ENCODE measurements around the gene MEAK7. TPM values are rescaled to one million over a fixed set of nuclear protein-coding genes. Genes with fewer than 3 reads are reported as not detected.

Gene MEAK7
- total RNA-seq, 4 donors from 2014 or later, result 9.2 to 15.9 (median 14.3) TPM

GRCh38 chr16:84501077-84501735, 3.3 kb downstream of the MEAK7 start:
- H3K27me3 ChIP-seq, result no peaks in the 10 kb centered on the region
- H3K4me1 ChIP-seq, result peaks cover 0 to 26% (median 13%) of the 10 kb centered on the region in 4 donors
- no peak for TF ChIP-seq CTCF (IDR thresholded peaks at IDR 0.05)
- no peak for TF ChIP-seq POLR2A (IDR thresholded peaks at IDR 0.05)
- TF ChIP-seq EP300 (IDR thresholded peaks at IDR 0.05), result no peak
- no peak overlapping the region for H3K4me3 ChIP-seq
- H3K27ac ChIP-seq, result no peak overlapping the region
- no peaks in the 10 kb centered on the region for H3K9me3 ChIP-seq
- WGBS, 2 donors, result 88 to 94% methylated on average over 12 of the region's 12 CpGs
- peaks cover 0 to 62% (median 0%) of the 10 kb centered on the region in 3 donors for H3K36me3 ChIP-seq
- no peak for DNase-seq (ENCODE audit: low spot score in 2 of 2)

GRCh38 chr16:84500531-84500930, 3.9 kb downstream of the MEAK7 start:
- Histone ChIP-seq H3K27me3 (no peaks in the 10 kb centered on the region), H3K36me3 (peaks cover 0 to 69% (median 0%) of the 10 kb centered on the region in 3 donors), H3K4me3 (no peak overlapping the region), H3K4me1 (peaks cover 0 to 20% (median 12%) of the 10 kb centered on the region in 4 donors), H3K9me3 (no peaks in the 10 kb centered on the region), H3K27ac (no peak overlapping the region)
- WGBS, 2 donors, result 90 to 95% methylated on average over 13 of the region's 13 CpGs
- DNase-seq (ENCODE audit: low spot score in 2 of 2), result no peak
- no peak for TF ChIP-seq EP300 (IDR thresholded peaks at IDR 0.05)
- no peak for TF ChIP-seq POLR2A (IDR thresholded peaks at IDR 0.05)

- Histone ChIP-seq H3K27me3 (no peaks in the 10 kb centered on the region), H3K27ac (no peak overlapping the region), H3K36me3 (peaks cover 0 to 78% (median 0%) of the 10 kb centered on the region in 3 donors), H3K9me3 (no peaks in the 10 kb centered on the region), H3K4me1 (peaks cover 0 to 12% (median 5%) of the 10 kb centered on the region in 4 donors), H3K4me3 (no peak overlapping the region)
- TF ChIP-seq POLR2A (IDR thresholded peaks at IDR 0.05) (no peak), CTCF (IDR thresholded peaks at IDR 0.05) (no peak), EP300 (IDR thresholded peaks at IDR 0.05) (no peak)
- no peak for DNase-seq (ENCODE audit: low spot score in 2 of 2)
- WGBS, 2 donors, result 81 to 88% methylated on average over 15 of the region's 15 CpGs
Observed at GRCh38 chr16:84499638-84500037, 4.8 kb downstream of the MEAK7 start.

DNA sequence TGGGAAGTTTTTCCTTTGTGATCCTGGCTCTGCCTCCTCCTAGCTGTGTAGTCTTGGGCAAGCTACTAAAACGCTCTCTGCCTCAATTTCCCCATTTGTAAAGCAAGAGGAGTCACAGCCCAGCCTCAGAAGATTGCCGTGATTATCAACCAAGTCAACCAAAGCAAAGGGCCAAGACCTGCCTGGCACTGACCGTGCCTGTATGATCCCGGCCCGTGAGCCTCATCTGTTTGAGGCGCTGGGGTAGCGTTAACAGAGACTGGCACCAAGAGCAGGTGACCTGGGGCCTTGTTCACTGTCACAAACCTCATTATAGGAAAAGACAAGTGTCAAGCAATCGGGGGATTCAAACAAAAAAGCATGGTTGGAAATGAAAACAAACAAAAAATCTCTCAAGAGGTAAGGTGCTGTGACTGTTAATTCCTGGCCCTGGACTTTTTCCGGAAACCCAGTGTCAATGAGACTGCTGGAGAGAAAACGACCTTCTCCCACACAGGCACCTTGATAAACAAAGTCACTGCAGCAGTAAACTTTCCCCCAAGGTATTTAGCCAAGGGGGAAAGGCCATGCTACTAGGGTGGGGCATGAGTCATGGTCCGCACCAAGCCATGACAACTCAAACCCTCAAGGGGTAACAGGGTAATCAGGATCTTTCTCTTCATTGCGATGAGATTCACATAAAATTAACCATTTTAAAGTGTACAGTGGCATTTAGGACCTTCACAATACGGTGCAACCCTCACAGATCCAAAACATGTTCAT, 5.4 kb downstream of the MEAK7 start:
- 81 to 87% methylated on average over 13 of the region's 13 CpGs for WGBS, 2 donors
- no peak for DNase-seq (ENCODE audit: low spot score in 2 of 2)
- peaks cover 0 to 84% (median 0%) of the 10 kb centered on the region in 3 donors for H3K36me3 ChIP-seq

DNA sequence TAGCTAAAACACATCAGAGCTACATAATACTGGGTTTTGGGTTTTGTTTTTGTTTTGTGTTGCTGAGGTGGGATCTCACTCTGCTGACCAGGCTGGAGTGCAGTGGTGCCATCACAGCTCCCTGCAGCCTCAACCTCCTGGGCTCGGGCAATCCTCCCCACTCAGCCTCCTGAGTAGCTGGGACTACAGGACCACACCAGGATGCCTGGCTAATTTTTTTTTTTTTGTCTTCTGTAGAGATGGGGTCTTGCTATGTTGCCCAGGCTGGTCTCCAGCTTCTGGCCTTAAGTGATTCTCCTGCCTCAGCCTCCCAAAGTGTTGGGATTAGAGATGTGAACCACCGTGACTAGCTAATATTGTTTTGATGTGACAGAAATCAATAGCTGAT, 6.2 kb downstream of the MEAK7 start:
- 94 to 95% methylated on average over 2 of the region's 2 CpGs for WGBS, 2 donors
- Histone ChIP-seq H3K4me1 (peaks cover 0 to 2% (median 0%) of the 10 kb centered on the region in 4 donors), H3K9me3 (peaks cover 0 to 5% (median 0%) of the 10 kb centered on the region in 4 donors), H3K27ac (no peak overlapping the region), H3K4me3 (no peak overlapping the region), H3K27me3 (no peaks in the 10 kb centered on the region), H3K36me3 (peaks cover 0 to 92% (median 0%) of the 10 kb centered on the region in 3 donors)
- TF ChIP-seq POLR2A (IDR thresholded peaks at IDR 0.05), result no peak
- no peak for TF ChIP-seq CTCF (IDR thresholded peaks at IDR 0.05)
- TF ChIP-seq EP300 (IDR thresholded peaks at IDR 0.05), result no peak
- DNase-seq (ENCODE audit: low spot score in 2 of 2), result no peak

More for the DNA sequence above, 5.4 kb downstream of the MEAK7 start:
- Histone ChIP-seq H3K27me3 (no peaks in the 10 kb centered on the region), H3K4me3 (no peak overlapping the region), H3K27ac (no peak overlapping the region), H3K9me3 (no peaks in the 10 kb centered on the region), H3K4me1 (peaks cover 0 to 11% (median 5%) of the 10 kb centered on the region in 4 donors)
- TF ChIP-seq EP300 (IDR thresholded peaks at IDR 0.05), result no peak
- no peak for TF ChIP-seq CTCF (IDR thresholded peaks at IDR 0.05)
- no peak for TF ChIP-seq POLR2A (IDR thresholded peaks at IDR 0.05)
